Urinary bladder (tissue), 4 donors: ENCODE results near the gene ITIH1. TPM values are rescaled to one million over a fixed set of nuclear protein-coding genes. Genes with fewer than 3 reads are reported as not detected.

Experiments
- DNase-seq: peaks from one replicate; pipeline ENCODE4 v3.0.0-alpha.2; 2015; ENCODE audit errors: extremely low spot score
- H3K27ac ChIP-seq: one replicate; pipeline ENCODE4 v1.5.1; 2013; ENCODE audit warnings: low read depth, mild to moderate bottlenecking, moderate library complexity
- H3K36me3 ChIP-seq: one replicate; pipeline ENCODE4 v1.6.1; 2013; ENCODE audit warnings: mild to moderate bottlenecking, moderate library complexity; ENCODE audit not compliant: insufficient read depth
- H3K4me1 ChIP-seq: one replicate; pipeline ENCODE4 v1.6.1; 2013; ENCODE audit warnings: mild to moderate bottlenecking, moderate library complexity; ENCODE audit not compliant: insufficient read depth
- H3K4me3 ChIP-seq: one replicate; pipeline ENCODE4 v1.5.1; 2013; ENCODE audit warnings: low read depth, low read length
- WGBS: extraction: QIAGEN DNeasy Blood & Tissue Kit; methylation state at CpG from one replicate; pipeline ENCODE4 v1.1.7; 2013; 5-methylcytosine and 5-hydroxymethylcytosine counted together
- polyA plus RNA-seq: library from polyadenylated mRNA; stranded (reverse); fragments of 200-250 nt; gene quantifications from one replicate; pipeline ENCODE4 v1.2.3, GENCODE V29; 2013
- total RNA-seq: library from RNA; depleted of rRNA; stranded (reverse); fragments of >200 nt; gene quantifications from one replicate; pipeline ENCODE4 v1.2.3, GENCODE V29; 2014
- donor health status: healthy with polysubstance abuse.
- donor health status: healthy.

ITIH1 gene
- total and polyA plus RNA-seq, 2 donors: 0.70 TPM; not detected in 1

- Histone ChIP-seq H3K36me3 (no peaks in the 10 kb centered on the region), H3K4me3 (no peak overlapping the region), H3K4me1 (no peaks in the 10 kb centered on the region), H3K27ac (no peak overlapping the region)
- WGBS: 78% methylated on average over 11 of the region's 11 CpGs
- no peak for DNase-seq
These were observed 1.8 kb downstream of the ITIH1 start for GRCh38 chr3:52779011-52779836.

- Histone ChIP-seq H3K4me1 (no peaks in the 10 kb centered on the region), H3K4me3 (no peak overlapping the region), H3K27ac (no peak overlapping the region), H3K36me3 (no peaks in the 10 kb centered on the region)
- WGBS: 81% methylated on average over 8 of the region's 8 CpGs
- DNase-seq: no peak
These were observed 2.6 kb downstream of the ITIH1 start for GRCh38 chr3:52779837-52780585.

GRCh38 chr3:52781741-52782140, 4.3 kb downstream of the ITIH1 start:
- Histone ChIP-seq H3K4me3 (no peak overlapping the region), H3K4me1 (no peaks in the 10 kb centered on the region), H3K36me3 (no peaks in the 10 kb centered on the region), H3K27ac (no peak overlapping the region)
- no peak for DNase-seq
- 71% methylated on average over 13 of the region's 13 CpGs for WGBS

- Histone ChIP-seq H3K4me3 (no peak overlapping the region), H3K27ac (no peak overlapping the region), H3K36me3 (no peaks in the 10 kb centered on the region), H3K4me1 (no peaks in the 10 kb centered on the region)
- DNase-seq: no peak
- WGBS: 65% methylated on average over 12 of the region's 12 CpGs
These were observed 5.2 kb downstream of the ITIH1 start for GRCh38 chr3:52782412-52783210.

- Histone ChIP-seq H3K27ac (no peak overlapping the region), H3K4me1 (no peaks in the 10 kb centered on the region), H3K4me3 (no peak overlapping the region), H3K36me3 (no peaks in the 10 kb centered on the region)
- WGBS: 82% methylated on average over 3 of the region's 3 CpGs
- DNase-seq: no peak
These were observed 5.8 kb downstream of the ITIH1 start for GRCh38 chr3:52783211-52783555.

GRCh38 chr3:52784021-52784621, 6.7 kb downstream of the ITIH1 start:
- no peak overlapping the region for H3K4me3 ChIP-seq
- H3K27ac ChIP-seq: no peak overlapping the region
- no peak for DNase-seq
- no peaks in the 10 kb centered on the region for H3K36me3 ChIP-seq
- WGBS: 84% methylated on average over 18 of the region's 18 CpGs
- no peaks in the 10 kb centered on the region for H3K4me1 ChIP-seq

- 67% methylated on average over 5 of the region's 5 CpGs for WGBS
- no peak for DNase-seq
These were observed 7.7 kb downstream of the ITIH1 start for GRCh38 chr3:52784931-52785590.

GRCh38 chr3:52786330-52787215, 9.2 kb downstream of the ITIH1 start:
- no peak overlapping the region for H3K4me3 ChIP-seq
- DNase-seq: no peak
- no peak overlapping the region for H3K27ac ChIP-seq
- no peaks in the 10 kb centered on the region for H3K4me1 ChIP-seq
- no peaks in the 10 kb centered on the region for H3K36me3 ChIP-seq
- 87% methylated on average over 19 of the region's 19 CpGs for WGBS

More at GRCh38 chr3:52784931-52785590, 7.7 kb downstream of the ITIH1 start:
- Histone ChIP-seq H3K36me3 (no peaks in the 10 kb centered on the region), H3K4me3 (no peak overlapping the region), H3K27ac (no peak overlapping the region), H3K4me1 (no peaks in the 10 kb centered on the region)

GRCh38 chr3:52787246-52787645, 9.8 kb downstream of the ITIH1 start:
- Histone ChIP-seq H3K4me3 (no peak overlapping the region), H3K27ac (no peak overlapping the region), H3K36me3 (no peaks in the 10 kb centered on the region), H3K4me1 (no peaks in the 10 kb centered on the region)
- no peak for DNase-seq
- WGBS: 87% methylated on average over 11 of the region's 11 CpGs

GRCh38 chr3:52787672-52788625, 10.6 kb downstream of the ITIH1 start:
- no peaks in the 10 kb centered on the region for H3K4me1 ChIP-seq
- no peak for DNase-seq
- no peaks in the 10 kb centered on the region for H3K36me3 ChIP-seq
- no peak overlapping the region for H3K4me3 ChIP-seq
- 57% methylated on average over 17 of the region's 17 CpGs for WGBS
- H3K27ac ChIP-seq: no peak overlapping the region

GRCh38 chr3:52788890-52789745, 11.7 kb downstream of the ITIH1 start:
- no peak overlapping the region for H3K4me3 ChIP-seq
- H3K4me1 ChIP-seq: no peaks in the 10 kb centered on the region
- 86% methylated on average over 16 of the region's 16 CpGs for WGBS
- no peak for DNase-seq
- H3K27ac ChIP-seq: no peak overlapping the region
- no peaks in the 10 kb centered on the region for H3K36me3 ChIP-seq
